ENCODE data around the gene GABBR1. TPM values are rescaled to one million over a fixed set of nuclear protein-coding genes. Genes with fewer than 3 reads are reported as not detected.

The GABBR1 gene
- total RNA-seq, 1 donor from 2014 or later, result 138 TPM

DNA sequence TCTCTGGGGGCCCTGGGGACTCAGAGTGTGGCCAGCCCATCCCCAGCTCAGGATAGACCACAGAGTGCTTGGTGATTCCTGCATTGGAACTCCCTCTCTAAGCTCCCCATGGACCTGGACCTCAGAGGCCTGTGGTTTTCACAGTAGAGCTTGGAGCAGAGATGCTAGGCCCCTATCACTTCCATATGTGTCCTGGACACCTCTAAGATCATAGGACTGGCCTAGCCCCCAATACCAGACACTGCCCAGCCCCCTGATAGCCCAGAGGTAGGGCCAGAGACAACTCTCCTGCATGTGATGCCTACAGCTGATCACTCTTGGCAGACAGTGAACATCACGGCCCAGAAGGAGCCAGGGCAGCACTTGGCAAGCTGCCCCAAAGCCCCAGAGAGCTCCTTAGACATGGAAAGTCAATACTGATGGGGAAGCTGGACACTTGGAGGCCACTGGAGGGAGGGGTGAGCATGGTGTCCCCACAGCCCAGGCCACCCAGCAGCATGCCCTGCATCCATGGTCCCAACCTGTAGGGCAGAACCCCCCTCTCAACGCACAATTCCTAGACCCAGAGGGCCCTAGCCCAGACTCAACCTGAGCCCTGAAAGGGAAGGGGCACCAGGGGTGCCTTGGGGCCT is 100.5 kb downstream of the GABBR1 start:
- TF ChIP-seq, protein P1, sequence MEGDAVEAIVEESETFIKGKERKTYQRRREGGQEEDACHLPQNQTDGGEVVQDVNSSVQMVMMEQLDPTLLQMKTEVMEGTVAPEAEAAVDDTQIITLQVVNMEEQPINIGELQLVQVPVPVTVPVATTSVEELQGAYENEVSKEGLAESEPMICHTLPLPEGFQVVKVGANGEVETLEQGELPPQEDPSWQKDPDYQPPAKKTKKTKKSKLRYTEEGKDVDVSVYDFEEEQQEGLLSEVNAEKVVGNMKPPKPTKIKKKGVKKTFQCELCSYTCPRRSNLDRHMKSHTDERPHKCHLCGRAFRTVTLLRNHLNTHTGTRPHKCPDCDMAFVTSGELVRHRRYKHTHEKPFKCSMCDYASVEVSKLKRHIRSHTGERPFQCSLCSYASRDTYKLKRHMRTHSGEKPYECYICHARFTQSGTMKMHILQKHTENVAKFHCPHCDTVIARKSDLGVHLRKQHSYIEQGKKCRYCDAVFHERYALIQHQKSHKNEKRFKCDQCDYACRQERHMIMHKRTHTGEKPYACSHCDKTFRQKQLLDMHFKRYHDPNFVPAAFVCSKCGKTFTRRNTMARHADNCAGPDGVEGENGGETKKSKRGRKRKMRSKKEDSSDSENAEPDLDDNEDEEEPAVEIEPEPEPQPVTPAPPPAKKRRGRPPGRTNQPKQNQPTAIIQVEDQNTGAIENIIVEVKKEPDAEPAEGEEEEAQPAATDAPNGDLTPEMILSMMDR (IDR thresholded peaks at IDR 0.05; ENCODE audit: unreplicated experiment), result no peak
- Mint-ChIP-seq H3K27me3 (ENCODE audit: low read depth) (peaks cover 17% of the 10 kb centered on the region), H3K9me3 (no peaks in the 10 kb centered on the region), H3K4me3 (no peak overlapping the region), H3K27ac (no peak overlapping the region), H3K4me1 (no peaks in the 10 kb centered on the region), H3K36me3 (no peaks in the 10 kb centered on the region)
- no peak for DNase-seq (ENCODE audit: low spot score in 2 of 2, unreplicated experiment in 2 of 2)

DNA sequence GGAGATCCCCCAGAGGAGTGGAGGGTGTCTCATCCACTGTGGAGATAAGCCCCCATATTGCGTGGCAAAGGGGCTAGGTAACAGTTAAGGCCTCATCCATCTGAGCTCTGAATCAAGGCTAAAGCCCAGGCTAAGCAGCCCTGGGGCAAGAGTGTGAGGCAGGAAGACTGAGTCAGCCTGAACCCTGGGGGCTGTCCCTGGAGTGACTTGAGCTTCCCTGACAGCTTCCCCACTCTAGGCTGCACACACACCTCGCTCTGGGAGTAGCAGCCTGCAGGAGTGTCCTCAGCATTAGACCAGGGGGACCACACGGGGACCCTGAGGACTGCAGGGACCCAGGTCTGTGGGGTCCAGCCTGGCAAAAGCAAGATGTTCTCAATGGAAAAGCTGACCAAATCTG is 101.3 kb downstream of the GABBR1 start:
- no peak for DNase-seq (ENCODE audit: low spot score in 2 of 2, unreplicated experiment in 2 of 2)
- no peak overlapping the region for H3K4me3 Mint-ChIP-seq
- TF ChIP-seq, protein P1 (IDR thresholded peaks at IDR 0.05; ENCODE audit: unreplicated experiment), result no peak
- no peak overlapping the region for H3K27ac Mint-ChIP-seq
- no peaks in the 10 kb centered on the region for H3K4me1 Mint-ChIP-seq
- peaks cover 15% of the 10 kb centered on the region for H3K27me3 Mint-ChIP-seq (ENCODE audit: low read depth)
- H3K9me3 Mint-ChIP-seq, result no peaks in the 10 kb centered on the region
- no peaks in the 10 kb centered on the region for H3K36me3 Mint-ChIP-seq

DNA sequence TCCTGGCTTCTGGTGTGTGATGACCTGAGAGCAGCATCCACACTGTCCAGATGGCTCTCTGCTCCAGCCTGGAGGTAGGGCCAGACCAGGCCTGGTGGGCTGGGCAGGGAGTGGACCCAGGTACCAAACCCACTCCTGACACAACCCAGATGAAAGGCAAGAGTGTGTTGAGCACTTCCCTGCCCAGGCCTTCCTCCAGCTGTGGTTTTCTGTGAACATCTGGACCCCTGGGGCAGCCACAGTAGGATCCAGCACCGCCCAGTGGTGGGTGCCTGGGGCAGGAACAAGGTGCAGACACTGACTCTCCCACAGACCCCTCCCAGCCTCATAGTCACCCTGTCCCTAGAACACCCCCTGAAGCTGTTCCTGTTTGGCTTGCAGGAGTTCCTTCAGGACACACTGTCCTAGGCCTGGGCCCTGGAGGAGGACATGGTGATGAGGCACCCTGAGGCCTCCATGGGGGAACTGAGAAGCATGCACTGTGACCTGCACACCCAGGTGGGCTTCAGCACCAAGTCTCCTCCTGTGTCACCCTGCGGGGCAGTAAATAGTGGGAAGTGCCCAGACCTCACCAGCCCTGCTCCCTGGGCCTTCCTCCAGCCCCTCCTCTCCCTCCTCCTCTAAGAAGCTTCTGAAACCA is 102.2 kb downstream of the GABBR1 start:
- no peak overlapping the region for H3K4me3 Mint-ChIP-seq
- no peaks in the 10 kb centered on the region for H3K4me1 Mint-ChIP-seq
- TF ChIP-seq, protein P1 (IDR thresholded peaks at IDR 0.05; ENCODE audit: unreplicated experiment), result no peak
- H3K36me3 Mint-ChIP-seq, result no peaks in the 10 kb centered on the region
- H3K27ac Mint-ChIP-seq, result no peak overlapping the region
- DNase-seq (ENCODE audit: low spot score in 2 of 2, unreplicated experiment in 2 of 2), result no peak
- no peaks in the 10 kb centered on the region for H3K9me3 Mint-ChIP-seq
- peaks cover 18% of the 10 kb centered on the region for H3K27me3 Mint-ChIP-seq (ENCODE audit: low read depth)

DNA sequence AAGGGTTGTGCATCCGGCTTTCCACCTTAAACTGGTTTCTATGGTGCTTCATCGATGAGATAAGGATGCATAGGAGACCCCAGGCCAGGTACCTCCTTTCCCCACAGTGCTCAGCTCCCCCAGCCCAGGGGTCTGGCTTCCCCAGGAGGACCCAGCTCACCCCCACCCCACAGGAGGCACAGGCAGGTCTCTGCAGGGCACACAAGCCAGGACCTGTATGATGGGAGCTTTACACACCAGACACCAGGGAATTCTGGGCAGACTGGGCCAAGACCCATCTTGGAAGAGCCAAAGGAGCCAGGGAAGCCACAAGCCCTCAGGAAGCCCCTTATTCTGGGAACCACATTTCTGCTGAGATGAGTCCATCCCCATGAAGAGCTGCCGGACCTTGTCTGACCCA is 103.0 kb downstream of the GABBR1 start:
- Mint-ChIP-seq H3K4me1 (no peaks in the 10 kb centered on the region), H3K27me3 (ENCODE audit: low read depth) (peaks cover 19% of the 10 kb centered on the region), H3K9me3 (no peaks in the 10 kb centered on the region), H3K27ac (no peak overlapping the region), H3K36me3 (no peaks in the 10 kb centered on the region), H3K4me3 (no peak overlapping the region)
- TF ChIP-seq, protein P1 (IDR thresholded peaks at IDR 0.05; ENCODE audit: unreplicated experiment), result no peak
- DNase-seq (ENCODE audit: low spot score in 2 of 2, unreplicated experiment in 2 of 2), result no peak

DNA sequence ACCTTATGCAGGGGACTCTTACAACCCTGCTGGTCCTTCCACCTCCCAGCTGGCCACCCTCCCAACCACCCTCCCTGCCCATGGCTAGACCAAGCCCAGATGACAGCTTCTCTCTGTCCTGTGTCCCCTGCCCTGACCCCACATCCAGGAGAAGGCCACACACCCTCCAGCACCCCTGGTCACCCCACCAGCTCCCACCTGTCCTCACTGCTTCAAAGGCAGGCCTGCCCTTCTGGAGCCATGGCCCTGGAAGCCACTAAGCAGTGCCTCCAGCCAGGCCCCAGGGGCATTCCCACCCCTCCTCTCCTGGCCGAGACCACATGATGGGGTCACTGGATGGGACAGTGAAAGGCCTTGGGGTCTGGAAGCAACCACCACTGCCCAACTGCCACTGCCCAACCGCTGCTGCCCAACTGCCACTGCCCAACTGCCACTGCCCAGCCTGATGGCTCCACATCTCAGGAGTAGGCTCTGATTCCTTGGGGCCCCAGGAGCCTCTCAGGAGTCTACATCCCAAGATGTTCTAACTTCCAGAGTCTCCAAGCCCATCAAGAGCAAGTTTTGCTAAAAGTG is 103.9 kb downstream of the GABBR1 start:
- Mint-ChIP-seq H3K4me3 (no peak overlapping the region), H3K27ac (no peak overlapping the region), H3K36me3 (no peaks in the 10 kb centered on the region), H3K4me1 (no peaks in the 10 kb centered on the region), H3K9me3 (peaks cover 3% of the 10 kb centered on the region), H3K27me3 (ENCODE audit: low read depth) (peaks cover 13% of the 10 kb centered on the region)
- no peak for DNase-seq (ENCODE audit: low spot score in 2 of 2, unreplicated experiment in 2 of 2)
- TF ChIP-seq, protein P1 (IDR thresholded peaks at IDR 0.05; ENCODE audit: unreplicated experiment), result no peak
